ENCODE measurements around the gene ESPN.

DNA sequence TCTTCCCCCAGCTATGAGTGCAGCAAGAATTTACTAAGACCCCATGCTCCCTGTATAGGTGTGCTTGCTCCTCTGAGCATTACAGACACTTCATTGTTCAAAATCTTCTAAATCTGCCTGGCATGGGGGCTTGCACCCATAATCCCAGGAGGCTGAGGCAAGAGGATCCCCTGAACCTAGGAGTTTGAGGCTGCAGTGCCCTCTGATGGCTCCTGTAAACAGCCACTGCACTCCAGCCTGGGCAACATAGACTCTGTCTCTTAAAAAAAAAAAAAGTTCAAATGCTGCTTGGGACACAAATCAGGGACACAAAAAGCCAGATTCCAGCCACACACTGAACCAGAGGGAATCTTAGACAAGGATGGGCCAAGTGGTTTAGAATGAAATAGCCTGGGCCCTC is 27.6 kb upstream of the ESPN start:
- TF ChIP-seq, protein P1, sequence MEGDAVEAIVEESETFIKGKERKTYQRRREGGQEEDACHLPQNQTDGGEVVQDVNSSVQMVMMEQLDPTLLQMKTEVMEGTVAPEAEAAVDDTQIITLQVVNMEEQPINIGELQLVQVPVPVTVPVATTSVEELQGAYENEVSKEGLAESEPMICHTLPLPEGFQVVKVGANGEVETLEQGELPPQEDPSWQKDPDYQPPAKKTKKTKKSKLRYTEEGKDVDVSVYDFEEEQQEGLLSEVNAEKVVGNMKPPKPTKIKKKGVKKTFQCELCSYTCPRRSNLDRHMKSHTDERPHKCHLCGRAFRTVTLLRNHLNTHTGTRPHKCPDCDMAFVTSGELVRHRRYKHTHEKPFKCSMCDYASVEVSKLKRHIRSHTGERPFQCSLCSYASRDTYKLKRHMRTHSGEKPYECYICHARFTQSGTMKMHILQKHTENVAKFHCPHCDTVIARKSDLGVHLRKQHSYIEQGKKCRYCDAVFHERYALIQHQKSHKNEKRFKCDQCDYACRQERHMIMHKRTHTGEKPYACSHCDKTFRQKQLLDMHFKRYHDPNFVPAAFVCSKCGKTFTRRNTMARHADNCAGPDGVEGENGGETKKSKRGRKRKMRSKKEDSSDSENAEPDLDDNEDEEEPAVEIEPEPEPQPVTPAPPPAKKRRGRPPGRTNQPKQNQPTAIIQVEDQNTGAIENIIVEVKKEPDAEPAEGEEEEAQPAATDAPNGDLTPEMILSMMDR (IDR thresholded peaks at IDR 0.05; ENCODE audit: borderline replicate concordance, extremely low read depth, low read length, poor library complexity, severe bottlenecking), result peak; percentile 49
- no peak for TF ChIP-seq EZH2 (IDR thresholded peaks at IDR 0.05; ENCODE audit: borderline replicate concordance, low read depth, low read length, severe bottlenecking)
